ENCODE data around the gene COL1A1. TPM values are rescaled to one million over a fixed set of nuclear protein-coding genes. Genes with fewer than 3 reads are reported as not detected.
A peak's percentile ranks its signal among the peaks of the same experiment; 100 is the strongest.

COL1A1 gene
- total RNA-seq, 1 donor from 2014 or later: 171 TPM

DNA sequence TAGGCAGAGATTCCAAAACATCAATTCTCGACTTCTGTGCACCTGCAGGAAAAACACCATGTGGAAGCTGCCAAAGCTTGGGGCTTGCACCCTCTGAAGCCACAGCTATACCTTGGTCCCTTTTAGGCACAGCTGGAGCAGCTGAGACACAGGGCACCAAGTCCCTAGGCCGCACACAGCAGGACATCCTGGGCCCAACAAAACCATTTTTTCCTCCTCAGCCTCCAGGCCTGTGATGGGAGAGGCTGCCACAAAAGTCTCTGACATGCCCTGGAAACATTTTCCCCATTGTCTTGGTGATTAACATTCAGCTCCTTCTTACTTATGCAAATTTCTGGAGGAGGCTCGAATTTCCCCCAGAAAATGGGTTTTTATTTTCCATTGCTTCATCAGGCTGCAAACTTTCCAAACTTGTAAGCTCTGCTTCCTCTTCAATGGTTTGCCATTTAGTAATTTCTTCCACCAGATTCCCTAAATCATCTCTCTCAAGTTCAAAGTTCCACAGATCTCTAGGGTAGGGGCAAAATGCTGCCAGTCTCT, 24.3 kb upstream of the COL1A1 start:
- DNase-seq (ENCODE audit: extremely low spot score in 2 of 2): no peak
- intact Hi-C loops (cut with DNase I): no loop called here
- no peaks in the 10 kb centered on the region for H3K9me3 ChIP-seq
- no peaks in the 10 kb centered on the region for H3K36me3 ChIP-seq
- H3K27ac ChIP-seq: no peak overlapping the region
- H3K27me3 ChIP-seq: no peaks in the 10 kb centered on the region
- H3K4me1 ChIP-seq: peaks cover 29% of the 10 kb centered on the region
- TF ChIP-seq POLR2AphosphoS5 (IDR thresholded peaks at IDR 0.05; ENCODE audit: insufficient read depth in 1 of 2, low read depth in 1 of 2): no peak
- TF ChIP-seq, protein P1, sequence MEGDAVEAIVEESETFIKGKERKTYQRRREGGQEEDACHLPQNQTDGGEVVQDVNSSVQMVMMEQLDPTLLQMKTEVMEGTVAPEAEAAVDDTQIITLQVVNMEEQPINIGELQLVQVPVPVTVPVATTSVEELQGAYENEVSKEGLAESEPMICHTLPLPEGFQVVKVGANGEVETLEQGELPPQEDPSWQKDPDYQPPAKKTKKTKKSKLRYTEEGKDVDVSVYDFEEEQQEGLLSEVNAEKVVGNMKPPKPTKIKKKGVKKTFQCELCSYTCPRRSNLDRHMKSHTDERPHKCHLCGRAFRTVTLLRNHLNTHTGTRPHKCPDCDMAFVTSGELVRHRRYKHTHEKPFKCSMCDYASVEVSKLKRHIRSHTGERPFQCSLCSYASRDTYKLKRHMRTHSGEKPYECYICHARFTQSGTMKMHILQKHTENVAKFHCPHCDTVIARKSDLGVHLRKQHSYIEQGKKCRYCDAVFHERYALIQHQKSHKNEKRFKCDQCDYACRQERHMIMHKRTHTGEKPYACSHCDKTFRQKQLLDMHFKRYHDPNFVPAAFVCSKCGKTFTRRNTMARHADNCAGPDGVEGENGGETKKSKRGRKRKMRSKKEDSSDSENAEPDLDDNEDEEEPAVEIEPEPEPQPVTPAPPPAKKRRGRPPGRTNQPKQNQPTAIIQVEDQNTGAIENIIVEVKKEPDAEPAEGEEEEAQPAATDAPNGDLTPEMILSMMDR (IDR thresholded peaks at IDR 0.05): no peak
- TF ChIP-seq POLR2A (IDR thresholded peaks at IDR 0.05): no peak
- H3K4me3 ChIP-seq: no peak overlapping the region

DNA sequence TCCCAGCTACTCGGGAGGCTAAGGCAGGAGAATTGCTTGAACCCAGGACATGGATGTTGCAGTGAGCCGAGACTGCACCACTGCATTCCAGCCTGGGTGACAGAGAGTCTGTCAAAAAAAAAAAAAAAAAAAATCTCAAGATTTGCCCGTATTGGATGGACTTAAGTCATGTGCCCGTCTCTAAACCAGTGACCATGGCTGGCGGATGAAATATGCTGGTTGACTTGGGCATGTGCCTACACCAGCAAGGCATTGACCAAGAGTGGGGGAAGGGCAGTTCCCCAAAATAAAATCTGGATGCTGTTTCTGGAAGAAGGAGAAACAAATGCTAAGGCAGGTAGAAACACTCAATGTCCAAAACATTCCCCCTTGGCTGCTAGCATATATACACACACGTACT, 21.5 kb upstream of the COL1A1 start:
- intact Hi-C loops (cut with DNase I): loop anchor here (5.0 kb wide), 1 partner anchor 44 kb away; no protein-coding TSS in a partner anchor
- Histone ChIP-seq H3K27me3 (no peaks in the 10 kb centered on the region), H3K9me3 (no peaks in the 10 kb centered on the region), H3K4me1 (peaks cover 56% of the 10 kb centered on the region), H3K36me3 (no peaks in the 10 kb centered on the region), H3K4me3 (no peak overlapping the region), H3K27ac (peak overlapping the region; percentile 97)
- DNase-seq (ENCODE audit: extremely low spot score in 2 of 2): no peak
- TF ChIP-seq, protein P1 (IDR thresholded peaks at IDR 0.05): no peak
- TF ChIP-seq POLR2A (IDR thresholded peaks at IDR 0.05) (no peak), POLR2AphosphoS5 (IDR thresholded peaks at IDR 0.05; ENCODE audit: insufficient read depth in 1 of 2, low read depth in 1 of 2) (no peak)

DNA sequence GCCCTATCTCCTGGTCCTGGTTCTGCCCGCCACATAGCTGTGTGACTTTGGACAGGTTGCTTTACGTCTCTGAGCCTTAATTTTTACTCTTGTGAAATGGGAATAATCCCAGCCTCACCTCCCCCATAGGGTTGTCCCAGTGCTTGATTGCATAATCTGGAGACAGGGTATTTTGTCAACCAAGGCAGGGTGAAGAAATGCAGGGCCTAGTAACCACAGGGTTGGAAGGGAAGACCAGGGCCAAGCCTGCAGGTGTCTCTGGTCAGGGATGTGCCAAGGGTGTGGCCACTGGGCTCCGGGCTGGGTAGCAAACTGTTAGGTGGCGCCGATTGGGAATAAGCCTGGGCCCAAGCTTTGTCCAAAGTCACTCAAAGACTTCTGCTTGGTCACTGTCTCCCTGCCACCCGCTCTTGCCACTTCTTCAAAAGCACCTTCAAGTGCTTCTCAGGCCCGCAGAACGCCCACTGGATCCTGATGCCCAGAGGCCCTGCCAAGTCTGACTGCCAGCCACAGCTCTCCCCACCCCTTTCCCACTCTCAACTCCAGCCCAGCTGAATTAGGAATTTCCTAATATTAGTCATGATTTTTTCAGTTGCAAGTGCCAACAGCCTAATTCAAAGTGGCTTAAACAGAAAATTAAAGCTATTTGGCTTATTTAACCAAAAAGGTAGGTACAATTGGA, 20.6 kb upstream of the COL1A1 start:
- TF ChIP-seq POLR2AphosphoS5 (IDR thresholded peaks at IDR 0.05; ENCODE audit: insufficient read depth in 1 of 2, low read depth in 1 of 2): peak in 1 of 2 donors; percentile 66
- TF ChIP-seq, protein P1 (IDR thresholded peaks at IDR 0.05): no peak
- H3K27me3 ChIP-seq: no peaks in the 10 kb centered on the region
- H3K4me1 ChIP-seq: peaks cover 61% of the 10 kb centered on the region
- peak in 1 of 2 donors; percentile 88 for DNase-seq (ENCODE audit: extremely low spot score in 2 of 2)
- H3K4me3 ChIP-seq: no peak overlapping the region
- peak overlapping the region; percentile 97 for H3K27ac ChIP-seq
- intact Hi-C loops (cut with DNase I): loop anchor here (5.0 kb wide), 1 partner anchor 45 kb away; no protein-coding TSS in a partner anchor
- no peaks in the 10 kb centered on the region for H3K36me3 ChIP-seq
- no peaks in the 10 kb centered on the region for H3K9me3 ChIP-seq

DNA sequence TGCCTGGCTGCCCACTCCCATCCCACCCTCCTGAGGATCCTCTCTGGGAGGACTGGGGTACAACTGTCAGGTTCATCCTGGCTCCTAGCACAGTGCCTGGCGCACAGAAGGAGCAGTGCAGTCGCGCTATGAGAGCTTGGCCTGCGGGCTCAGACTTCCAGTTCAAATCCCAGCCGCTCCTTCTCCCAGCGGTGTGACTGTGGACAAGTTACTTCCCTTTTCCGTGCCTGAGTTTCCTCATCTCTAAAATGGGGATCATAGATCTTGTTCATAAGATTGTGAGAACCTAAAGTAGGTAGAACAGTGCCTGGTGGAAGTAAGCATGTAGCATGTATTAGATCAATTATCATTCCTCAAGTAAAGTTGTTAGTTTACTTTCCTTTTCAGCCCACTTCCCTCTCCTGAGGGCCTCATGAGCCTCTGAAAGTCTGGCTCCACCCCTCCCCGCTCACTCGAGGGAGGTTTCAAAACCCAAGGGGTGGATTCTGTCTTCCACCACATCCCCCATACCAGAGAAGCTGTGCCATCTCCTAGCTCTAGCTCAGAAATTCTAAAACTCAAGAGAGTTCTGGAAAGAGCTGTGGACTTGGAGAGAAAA, 19.9 kb upstream of the COL1A1 start:
- Histone ChIP-seq H3K36me3 (no peaks in the 10 kb centered on the region), H3K27ac (peak overlapping the region; percentile 97), H3K9me3 (no peaks in the 10 kb centered on the region), H3K4me1 (peaks cover 61% of the 10 kb centered on the region), H3K27me3 (no peaks in the 10 kb centered on the region), H3K4me3 (no peak overlapping the region)
- DNase-seq (ENCODE audit: extremely low spot score in 2 of 2): no peak
- intact Hi-C loops (cut with DNase I): loop anchor here (5.0 kb wide), 1 partner anchor 46 kb away; no protein-coding TSS in a partner anchor
- no peak for TF ChIP-seq POLR2A (IDR thresholded peaks at IDR 0.05)
- no peak for TF ChIP-seq POLR2AphosphoS5 (IDR thresholded peaks at IDR 0.05; ENCODE audit: insufficient read depth in 1 of 2, low read depth in 1 of 2)
- TF ChIP-seq, protein P1 (IDR thresholded peaks at IDR 0.05): no peak
